VCaP (cell line): ENCODE results near the gene FBXO11.
"Not testable (repeated sequence)": the region's sequence is repeated elsewhere in the genome, so short reads cannot be mapped to it uniquely, and the experiment has no call there.

ENCODE experiments used
- H3K27ac ChIP-seq: fragments of 450-650 bp; 2 replicates; pipeline ENCODE4 v1.5.1; 2017
- CTCF ChIP-seq: fragments of 450-650 bp; conservative IDR thresholded peaks from 2 replicates; pipeline ENCODE4 v1.5.1; 2017; ENCODE audit warnings: mild to moderate bottlenecking, moderate library complexity

FBXO11 gene

GRCh38 chr2:47905386-47906156, 727 bp downstream of the FBXO11 start:
- H3K27ac ChIP-seq = peak overlapping the region; percentile 98
- TF ChIP-seq CTCF = no peak

DNA sequence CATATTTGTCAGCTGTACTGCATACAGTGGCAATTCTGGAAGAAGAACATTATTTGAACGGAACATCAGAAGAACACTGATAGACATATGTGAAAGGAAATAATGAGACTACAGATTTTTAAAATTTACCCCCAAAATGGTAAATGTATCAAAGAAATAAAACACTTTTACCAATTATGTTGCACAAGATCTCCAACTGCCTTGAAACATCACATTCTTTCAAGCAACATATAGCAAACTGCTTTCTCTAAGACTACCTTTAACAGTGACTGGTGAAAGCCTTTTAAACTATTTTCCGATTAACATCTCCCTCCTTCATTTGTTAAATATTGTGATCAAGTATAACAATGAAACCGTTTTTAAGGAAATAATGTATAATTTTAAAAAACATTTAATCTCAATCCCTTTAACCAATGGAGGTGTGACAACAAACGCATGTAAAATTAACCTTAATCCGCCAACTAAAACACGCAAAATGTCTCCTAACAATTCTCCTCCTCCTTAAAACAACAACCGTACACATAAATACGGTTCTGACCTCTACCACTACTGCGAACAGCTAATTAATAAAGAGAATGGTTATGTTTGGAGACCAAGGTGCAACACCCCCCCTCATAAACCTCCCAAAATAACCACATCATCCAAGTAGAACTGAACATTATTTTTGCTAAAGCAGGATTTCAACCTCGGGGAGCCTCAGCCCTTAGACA, 2.4 kb downstream of the FBXO11 start:
- no peak for TF ChIP-seq CTCF
- H3K27ac ChIP-seq = peak overlapping the region; percentile 98

DNA sequence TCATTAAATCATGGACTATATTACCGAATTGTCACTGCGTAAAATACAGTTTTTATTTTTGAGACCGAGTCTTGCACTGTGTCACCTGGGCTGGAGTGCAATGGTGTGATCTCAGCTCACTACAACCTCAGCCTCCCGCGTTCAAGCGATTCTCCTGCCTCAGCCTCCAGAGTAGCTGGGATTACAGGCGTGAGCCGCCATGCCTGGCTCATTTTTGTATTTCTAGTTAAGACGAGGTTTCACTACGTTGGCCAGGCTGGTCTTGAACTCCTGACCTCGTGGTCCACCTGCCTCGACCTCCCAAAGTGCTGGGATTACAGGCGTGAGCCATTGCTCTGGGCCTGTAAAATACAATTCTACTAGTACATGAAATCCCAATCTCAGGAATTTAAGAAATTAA, 4.4 kb downstream of the FBXO11 start:
- not testable (repeated sequence) for H3K27ac ChIP-seq

DNA sequence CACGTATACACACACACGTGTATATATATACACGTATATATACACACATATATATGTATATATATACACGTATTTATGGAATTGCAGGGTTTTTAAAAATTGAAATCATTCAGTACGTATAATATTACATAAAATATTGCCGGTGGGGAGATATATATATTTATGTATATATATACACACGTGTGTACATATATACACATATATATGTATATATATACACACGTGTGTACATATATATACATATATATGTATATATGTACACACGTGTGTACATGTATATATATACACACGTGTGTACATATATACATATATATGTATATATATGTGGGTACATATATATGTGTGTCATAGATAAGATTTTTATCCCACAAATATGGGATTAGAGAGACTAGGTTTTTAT, 5.4 kb downstream of the FBXO11 start:
- no peak overlapping the region for H3K27ac ChIP-seq
- no peak for TF ChIP-seq CTCF

DNA sequence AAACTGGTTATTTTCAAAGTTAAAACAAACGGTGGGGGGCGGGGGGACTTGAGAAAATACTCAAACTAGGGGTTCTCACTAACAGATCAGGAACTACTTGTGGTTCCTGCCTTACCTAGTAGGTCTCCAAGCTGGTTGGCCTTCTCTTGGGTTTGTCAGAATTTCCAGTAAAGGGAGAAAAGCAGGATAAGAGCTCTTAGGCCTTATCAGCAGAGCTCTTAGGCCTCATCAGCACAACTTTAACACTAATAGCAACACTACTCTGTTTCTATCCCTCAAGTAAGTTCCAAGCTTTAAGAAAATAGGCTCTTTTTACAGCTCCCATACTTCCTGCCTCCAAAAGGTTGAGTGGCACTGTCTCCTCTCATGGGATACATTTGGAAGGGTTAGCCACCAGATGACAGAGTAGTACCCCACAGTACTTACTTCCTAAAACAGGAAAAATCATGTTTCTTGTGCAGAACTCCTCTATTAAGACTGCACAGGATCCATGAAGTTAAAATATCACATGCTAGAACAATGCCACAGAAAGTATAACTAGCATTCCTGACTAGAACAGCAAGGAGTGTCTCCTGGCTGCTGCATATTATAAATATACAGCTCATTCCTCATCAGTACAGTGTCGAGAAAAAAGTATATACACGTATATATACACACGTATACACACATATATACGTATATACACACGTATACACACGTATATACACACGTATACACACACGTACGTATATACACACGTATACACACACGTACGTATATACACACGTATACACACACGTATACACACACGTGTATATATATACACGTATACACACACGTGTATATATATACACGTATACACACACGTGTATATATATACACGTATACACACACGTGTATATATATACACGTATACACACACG, 6.1 kb downstream of the FBXO11 start:
- TF ChIP-seq CTCF = no peak
- H3K27ac ChIP-seq = no peak overlapping the region

DNA sequence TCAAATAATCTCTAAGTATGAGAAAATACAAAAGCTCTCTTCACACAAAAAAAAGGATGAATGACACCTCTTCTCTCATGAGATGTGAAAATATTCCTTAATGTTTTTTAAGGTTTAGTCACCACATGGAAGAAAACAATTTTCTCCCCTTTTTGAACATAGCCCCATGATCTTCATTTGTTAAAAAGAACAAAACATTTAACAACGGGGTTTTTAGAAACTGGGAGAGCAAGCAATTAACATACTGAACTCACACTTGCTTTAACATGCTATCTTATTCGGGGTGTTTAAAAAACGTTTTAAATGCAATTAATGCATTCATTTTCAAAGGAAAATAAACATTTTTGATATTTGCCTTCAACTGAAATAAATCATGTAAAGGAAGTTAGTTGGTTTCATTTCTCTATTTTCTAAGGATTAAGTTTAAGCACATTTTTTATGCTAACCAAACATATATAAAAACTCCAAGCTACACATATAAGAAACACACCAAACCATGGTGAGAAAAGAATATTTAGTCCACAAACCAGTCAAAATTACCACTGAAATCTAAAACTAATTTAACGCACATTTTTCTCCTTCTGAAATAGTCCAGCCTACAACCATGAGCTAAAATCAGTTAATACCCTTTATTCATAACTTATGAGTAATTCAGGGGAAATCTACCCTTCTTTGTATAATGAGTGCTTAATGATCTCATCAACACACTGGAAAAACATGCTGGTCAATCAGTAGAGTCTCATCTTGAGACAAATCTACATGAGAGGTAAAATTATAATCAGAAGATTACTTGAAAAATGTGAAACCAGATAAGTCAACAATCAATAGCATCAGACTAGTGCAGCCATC, 8.2 kb downstream of the FBXO11 start:
- TF ChIP-seq CTCF = no peak
- no peak overlapping the region for H3K27ac ChIP-seq

GRCh38 chr2:47897191-47897882, 9.0 kb downstream of the FBXO11 start:
- not testable (repeated sequence) for H3K27ac ChIP-seq
